Naive thymus-derived CD4-positive, alpha-beta T cell (primary cell): ENCODE measurements around the gene AFTPH. TPM values are rescaled to one million over a fixed set of nuclear protein-coding genes. Genes with fewer than 3 reads are reported as not detected.

Source experiments
- ATAC-seq: fragments of 150-1000 bp; cut with Tn5 transposase; 2 replicates; pipeline ENCODE4 v1.10.0; 2021; ENCODE audit warnings: mild to moderate bottlenecking, moderate library complexity
- CTCF ChIA-PET: fragments of 350-600 bp; sonication (Branson Sonifier 250); formaldehyde crosslinking; loops from one replicate; lab custom pipeline; 2021; ENCODE audit warnings: antibody characterized with exemption; lab: Charles Lee
- POLR2A ChIA-PET: fragments of 350-600 bp; sonication (Branson Sonifier 250); formaldehyde crosslinking; loops from one replicate; lab custom pipeline; 2021; ENCODE audit warnings: antibody characterized with exemption, inconsistent platforms; lab: Charles Lee
- DNase-seq, 9 donors: peaks; one replicate each; pipeline versions ENCODE4 v3.0.0 to v3.0.0-alpha.2; 2020 to 2022; ENCODE audit warnings: mixed read lengths in 1 of 9
- H3K27ac ChIP-seq: one replicate; pipeline ENCODE4 v1.7.0; 2013; ENCODE audit warnings: mild to moderate bottlenecking, low read depth, low read length, moderate library complexity
- H3K27me3 ChIP-seq, 2 donors: one replicate each; pipeline ENCODE4 v1.7.0; 2013; ENCODE audit warnings: low read length in 2 of 2, mild to moderate bottlenecking in 2 of 2, moderate library complexity in 2 of 2; ENCODE audit not compliant: control insufficient read depth in 2 of 2, insufficient read depth in 2 of 2
- H3K36me3 ChIP-seq, 3 experiments: 1 replicate in 2 of 3; 2 replicates in 1 of 3; pipeline ENCODE4 v1.7.0; 2013; ENCODE audit warnings: low read length in 3 of 3, mild to moderate bottlenecking in 3 of 3, moderate library complexity in 1 of 3; ENCODE audit not compliant: insufficient read depth in 3 of 3, control insufficient read depth in 2 of 3
- H3K4me1 ChIP-seq, 2 donors: one replicate each; pipeline ENCODE4 v1.7.0; 2013; ENCODE audit warnings: low read length in 2 of 2, mild to moderate bottlenecking in 2 of 2, moderate library complexity in 1 of 2; ENCODE audit not compliant: control insufficient read depth in 2 of 2, insufficient read depth in 2 of 2
- H3K4me3 ChIP-seq: 2 replicates; pipeline ENCODE4 v1.7.0; 2013; ENCODE audit warnings: mild to moderate bottlenecking, low read length
- H3K9me3 ChIP-seq, 3 experiments: 1 replicate in 2 of 3; 2 replicates in 1 of 3; pipeline ENCODE4 v1.7.0; 2013; ENCODE audit warnings: low read length in 3 of 3; ENCODE audit not compliant: control insufficient read depth in 2 of 3
- H3K27ac Mint-ChIP-seq, 9 donors: one replicate each; pipeline ENCODE4 v1.8.0; 2020 to 2022; ENCODE audit warnings: mixed read lengths in 9 of 9, mild to moderate bottlenecking in 8 of 9, moderate library complexity in 5 of 9, inconsistent platforms in 2 of 9
- H3K27me3 Mint-ChIP-seq, 5 donors: one replicate each; pipeline ENCODE4 v1.8.0; 2021 to 2022; ENCODE audit warnings: mixed read lengths in 5 of 5, mild to moderate bottlenecking in 1 of 5
- H3K36me3 Mint-ChIP-seq, 5 donors: one replicate each; pipeline ENCODE4 v1.8.0; 2020 to 2022; ENCODE audit warnings: mixed read lengths in 5 of 5, mild to moderate bottlenecking in 3 of 5, inconsistent platforms in 1 of 5
- H3K4me1 Mint-ChIP-seq, 7 donors: one replicate each; pipeline ENCODE4 v1.8.0; 2020 to 2022; ENCODE audit warnings: mixed read lengths in 7 of 7, mild to moderate bottlenecking in 3 of 7, inconsistent platforms in 1 of 7
- H3K4me3 Mint-ChIP-seq, 10 donors: one replicate each; pipeline ENCODE4 v1.8.0; 2020 to 2022; ENCODE audit warnings: mild to moderate bottlenecking in 10 of 10, mixed read lengths in 10 of 10, moderate library complexity in 6 of 10, inconsistent platforms in 2 of 10
- H3K9me3 Mint-ChIP-seq, 11 donors: one replicate each; pipeline ENCODE4 v1.8.0; 2020 to 2022; ENCODE audit warnings: mixed read lengths in 11 of 11, mild to moderate bottlenecking in 4 of 11, inconsistent platforms in 1 of 11, moderate library complexity in 1 of 11
- intact Hi-C, 2 donors: fragments of 100-400 bp; cut with micrococcal nuclease; formaldehyde crosslinking; loops; one replicate each; pipeline ENCODE4 v1.15.1; 2023
- polyA plus RNA-seq, 2 donors: library from polyadenylated mRNA; unstranded; fragments of 300-500 nt; fragmentation: Illumina TruSeq; gene quantifications; one replicate each; pipeline ENCODE4 v1.2.3, GENCODE V29; 2021
- total RNA-seq, 6 experiments: library from RNA in 5 of 6; stranded (reverse) in 5 of 6; gene quantifications; 1 replicate in 5 of 6; 2 replicates in 1 of 6; pipeline ENCODE4 v1.2.3 and lab custom pipeline; 2021 to 2026

Gene AFTPH
- total and polyA plus RNA-seq, 7 experiments from 2014 or later = 19.7 to 46.2 (median 36.0) TPM

- peak overlapping the region in 1 of 10 donors; percentile 38 for H3K4me3 Mint-ChIP-seq
- H3K27me3 ChIP-seq = no peaks in the 10 kb centered on the region
- DNase-seq (no peak), ATAC-seq (no peak)
- intact Hi-C loops = no loop called here
- no peak overlapping the region for H3K4me3 ChIP-seq
- H3K4me1 Mint-ChIP-seq = peaks cover 2 to 34% (median 6%) of the 10 kb centered on the region in 7 donors
- no peaks in the 10 kb centered on the region for H3K9me3 Mint-ChIP-seq
- H3K27me3 Mint-ChIP-seq = peaks cover 0 to 10% (median 0%) of the 10 kb centered on the region in 5 donors
- ChIA-PET CTCF (interaction anchor here (0.7 to 1.0 kb wide), 2 partner anchors 9 to 148 kb away, joined by 3 to 5 read pairs; no protein-coding TSS in a partner anchor), POLR2A (no interaction called here)
- H3K36me3 ChIP-seq = no peaks in the 10 kb centered on the region
- H3K36me3 Mint-ChIP-seq = no peaks in the 10 kb centered on the region
- no peaks in the 10 kb centered on the region for H3K4me1 ChIP-seq
- no peak overlapping the region for H3K27ac ChIP-seq
- H3K27ac Mint-ChIP-seq = peak overlapping the region in 1 of 9 donors; percentile 66
- no peaks in the 10 kb centered on the region for H3K9me3 ChIP-seq
Measured at GRCh38 chr2:64479259-64480117, 44.6 kb upstream of the AFTPH start.

GRCh38 chr2:64481665-64482064, 42.5 kb upstream of the AFTPH start:
- intact Hi-C loops = no loop called here
- Histone ChIP-seq H3K4me3 (no peak overlapping the region), H3K4me1 (no peaks in the 10 kb centered on the region), H3K27me3 (no peaks in the 10 kb centered on the region), H3K9me3 (no peaks in the 10 kb centered on the region), H3K36me3 (no peaks in the 10 kb centered on the region), H3K27ac (no peak overlapping the region)
- no peaks in the 10 kb centered on the region for H3K9me3 Mint-ChIP-seq
- ChIA-PET CTCF (interaction anchor here (0.5 to 2.0 kb wide), 3 partner anchors 151 to 648 kb away, joined by 3 to 9 read pairs (median 5); no protein-coding TSS in a partner anchor), POLR2A (no interaction called here)
- peaks cover 0 to 16% (median 0%) of the 10 kb centered on the region in 5 donors for H3K27me3 Mint-ChIP-seq
- no peaks in the 10 kb centered on the region for H3K36me3 Mint-ChIP-seq
- H3K4me1 Mint-ChIP-seq = peaks cover 0 to 36% (median 5%) of the 10 kb centered on the region in 7 donors
- ATAC-seq (no peak), DNase-seq (no peak)
- no peak overlapping the region for H3K27ac Mint-ChIP-seq
- no peak overlapping the region for H3K4me3 Mint-ChIP-seq

- no peak for DNase-seq
- Mint-ChIP-seq H3K27ac (no peak overlapping the region), H3K36me3 (no peaks in the 10 kb centered on the region), H3K9me3 (no peaks in the 10 kb centered on the region), H3K27me3 (peaks cover 0 to 20% (median 0%) of the 10 kb centered on the region in 5 donors), H3K4me1 (peaks cover 0 to 36% (median 5%) of the 10 kb centered on the region in 7 donors), H3K4me3 (no peak overlapping the region)
- Histone ChIP-seq H3K36me3 (no peaks in the 10 kb centered on the region), H3K27ac (no peak overlapping the region), H3K4me3 (no peak overlapping the region), H3K9me3 (no peaks in the 10 kb centered on the region), H3K4me1 (no peaks in the 10 kb centered on the region), H3K27me3 (no peaks in the 10 kb centered on the region)
- no peak for ATAC-seq
- CTCF ChIA-PET = interaction anchor here (0.5 to 2.0 kb wide), 3 partner anchors 151 to 648 kb away, joined by 3 to 9 read pairs (median 5); no protein-coding TSS in a partner anchor
- POLR2A ChIA-PET = interaction anchor here (0.7 kb wide), 1 partner anchor 20 kb away, joined by 5 read pairs; no protein-coding TSS in a partner anchor
- intact Hi-C loops = no loop called here
Measured at GRCh38 chr2:64482243-64482642, 41.9 kb upstream of the AFTPH start.

DNA sequence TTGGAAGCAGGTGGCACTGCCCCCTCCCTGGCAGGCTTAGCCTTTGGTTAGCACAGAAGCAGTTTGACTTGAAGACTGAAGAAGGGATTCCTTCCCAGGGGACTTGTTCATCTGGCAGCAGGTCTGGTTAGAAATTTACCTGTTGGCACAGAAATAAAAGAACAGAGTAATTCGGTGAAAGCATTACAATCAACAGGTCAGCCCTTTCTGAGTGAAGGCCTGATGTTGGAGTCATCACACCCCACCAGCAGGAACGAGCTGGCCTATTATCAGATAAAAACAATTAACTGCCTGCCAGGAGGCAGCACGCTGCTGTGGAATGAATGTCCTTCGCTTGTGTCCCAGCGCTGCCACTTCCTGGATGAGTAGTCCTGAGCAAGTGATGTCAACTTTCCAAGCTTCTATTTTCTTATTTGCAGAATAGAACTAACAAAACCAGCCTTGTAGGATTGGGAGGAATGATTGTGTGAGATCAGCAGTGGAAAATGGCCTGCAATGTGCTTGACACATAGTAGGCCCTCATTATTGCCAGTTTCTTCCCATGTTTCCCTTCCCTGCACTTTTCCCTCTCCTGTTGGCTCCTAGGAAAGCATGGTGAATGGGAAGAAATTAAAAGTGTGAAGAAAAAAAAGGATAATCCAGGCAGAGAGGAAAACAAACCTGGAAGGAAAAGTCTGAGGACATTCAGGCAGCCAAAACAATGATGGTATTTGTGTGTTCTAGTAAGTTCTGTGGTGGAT, 41.2 kb upstream of the AFTPH start:
- POLR2A ChIA-PET = interaction anchor here (0.7 kb wide), 1 partner anchor 20 kb away, joined by 5 read pairs; no protein-coding TSS in a partner anchor
- intact Hi-C loops = no loop called here
- H3K27ac Mint-ChIP-seq = no peak overlapping the region

GRCh38 chr2:64485331-64485730, 38.8 kb upstream of the AFTPH start:
- H3K9me3 Mint-ChIP-seq = no peaks in the 10 kb centered on the region

More for the DNA sequence above, 41.2 kb upstream of the AFTPH start:
- Mint-ChIP-seq H3K9me3 (no peaks in the 10 kb centered on the region), H3K36me3 (no peaks in the 10 kb centered on the region), H3K27me3 (peaks cover 0 to 21% (median 0%) of the 10 kb centered on the region in 5 donors), H3K4me3 (no peak overlapping the region), H3K4me1 (peaks cover 0 to 30% (median 5%) of the 10 kb centered on the region in 7 donors)
- Histone ChIP-seq H3K36me3 (no peaks in the 10 kb centered on the region), H3K4me3 (no peak overlapping the region), H3K27ac (no peak overlapping the region), H3K4me1 (no peaks in the 10 kb centered on the region), H3K27me3 (no peaks in the 10 kb centered on the region), H3K9me3 (no peaks in the 10 kb centered on the region)
- DNase-seq (no peak), ATAC-seq (no peak)
- CTCF ChIA-PET = interaction anchor here (1.1 to 1.5 kb wide), 2 partner anchors 11 to 432 kb away, joined by 3 to 5 read pairs; no protein-coding TSS in a partner anchor

GRCh38 chr2:64485961-64486360, 38.2 kb upstream of the AFTPH start:
- no peaks in the 10 kb centered on the region for H3K9me3 Mint-ChIP-seq
- Histone ChIP-seq H3K4me3 (no peak overlapping the region), H3K36me3 (no peaks in the 10 kb centered on the region), H3K9me3 (no peaks in the 10 kb centered on the region), H3K27ac (no peak overlapping the region), H3K27me3 (no peaks in the 10 kb centered on the region), H3K4me1 (no peaks in the 10 kb centered on the region)
- POLR2A ChIA-PET = no interaction called here
- H3K4me3 Mint-ChIP-seq = no peak overlapping the region
- H3K36me3 Mint-ChIP-seq = no peaks in the 10 kb centered on the region
- CTCF ChIA-PET = interaction anchor here (0.8 to 6.0 kb wide), 7 partner anchors 16 to 436 kb away, joined by 3 to 94 read pairs (median 4); no protein-coding TSS in a partner anchor
- intact Hi-C loops = loop anchor here in 1 of 2 donors (5.0 kb wide), 1 partner anchor 794 kb away; no protein-coding TSS in a partner anchor
- H3K27ac Mint-ChIP-seq = peak overlapping the region in 1 of 9 donors; percentile 0
- ATAC-seq (no peak), DNase-seq (no peak)
- H3K4me1 Mint-ChIP-seq = peaks cover 3 to 18% (median 9%) of the 10 kb centered on the region in 7 donors
- peaks cover 0 to 23% (median 0%) of the 10 kb centered on the region in 5 donors for H3K27me3 Mint-ChIP-seq

More at GRCh38 chr2:64485331-64485730, 38.8 kb upstream of the AFTPH start:
- Mint-ChIP-seq H3K4me3 (no peak overlapping the region), H3K4me1 (peaks cover 3 to 22% (median 9%) of the 10 kb centered on the region in 7 donors), H3K27me3 (peaks cover 0 to 23% (median 0%) of the 10 kb centered on the region in 5 donors), H3K36me3 (no peaks in the 10 kb centered on the region), H3K27ac (peak overlapping the region in 2 of 9 donors; percentile 0 to 78)
- Histone ChIP-seq H3K27ac (no peak overlapping the region), H3K4me3 (no peak overlapping the region), H3K9me3 (no peaks in the 10 kb centered on the region), H3K36me3 (no peaks in the 10 kb centered on the region), H3K27me3 (no peaks in the 10 kb centered on the region), H3K4me1 (no peaks in the 10 kb centered on the region)
- ChIA-PET CTCF (interaction anchor here (0.5 to 6.0 kb wide), 8 partner anchors 16 to 435 kb away, joined by 3 to 94 read pairs (median 4); no protein-coding TSS in a partner anchor), POLR2A (no interaction called here)
- intact Hi-C loops = loop anchor here in 1 of 2 donors (5.0 kb wide), 1 partner anchor 793 kb away; no protein-coding TSS in a partner anchor
- DNase-seq (no peak), ATAC-seq (no peak)
